Myocyte (in vitro differentiated cells): Measurements from ENCODE around the gene NUDCD3. TPM values are rescaled to one million over a fixed set of nuclear protein-coding genes. Genes with fewer than 3 reads are reported as not detected.
"Not testable (repeated sequence)": the region's sequence is repeated elsewhere in the genome, so short reads cannot be mapped to it uniquely, and the experiment has no call there.

Experiments
- DNase-seq: peaks from one replicate; pipeline ENCODE4 v3.0.0-alpha.2; 2012; ENCODE audit warnings: low read depth
- total RNA-seq: library from RNA; depleted of rRNA; stranded (reverse); fragments of >200 nt; gene quantifications from 2 replicates; pipeline ENCODE4 v1.2.3, GENCODE V29; 2014

The NUDCD3 gene
- total RNA-seq, 1 donor from 2014 or later, result 84.3 TPM

GRCh38 chr7:44518761-44519160 lies 28.3 kb upstream of the NUDCD3 start:
- DNase-seq, result no peak

DNA sequence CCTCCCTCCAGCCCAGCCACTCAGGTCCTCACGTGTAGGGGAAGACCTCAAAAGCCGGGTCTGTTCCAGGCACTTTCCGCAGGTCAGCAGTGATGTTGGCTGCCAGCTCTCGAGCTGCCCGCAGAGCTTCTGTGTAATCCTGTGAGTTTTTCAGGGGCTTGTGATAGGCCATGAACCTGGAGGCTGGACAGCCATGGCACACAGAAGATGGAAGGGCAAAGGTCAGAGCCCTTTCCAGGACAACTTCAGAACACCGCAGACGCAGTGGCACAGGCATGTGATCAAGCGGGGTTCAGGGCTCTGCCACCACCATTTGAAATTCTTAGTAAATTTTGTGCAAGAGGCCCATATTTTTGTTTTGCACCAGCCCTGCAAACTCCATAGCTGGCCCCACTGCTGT lies 26.7 kb upstream of the NUDCD3 start:
- DNase-seq, result no peak

DNA sequence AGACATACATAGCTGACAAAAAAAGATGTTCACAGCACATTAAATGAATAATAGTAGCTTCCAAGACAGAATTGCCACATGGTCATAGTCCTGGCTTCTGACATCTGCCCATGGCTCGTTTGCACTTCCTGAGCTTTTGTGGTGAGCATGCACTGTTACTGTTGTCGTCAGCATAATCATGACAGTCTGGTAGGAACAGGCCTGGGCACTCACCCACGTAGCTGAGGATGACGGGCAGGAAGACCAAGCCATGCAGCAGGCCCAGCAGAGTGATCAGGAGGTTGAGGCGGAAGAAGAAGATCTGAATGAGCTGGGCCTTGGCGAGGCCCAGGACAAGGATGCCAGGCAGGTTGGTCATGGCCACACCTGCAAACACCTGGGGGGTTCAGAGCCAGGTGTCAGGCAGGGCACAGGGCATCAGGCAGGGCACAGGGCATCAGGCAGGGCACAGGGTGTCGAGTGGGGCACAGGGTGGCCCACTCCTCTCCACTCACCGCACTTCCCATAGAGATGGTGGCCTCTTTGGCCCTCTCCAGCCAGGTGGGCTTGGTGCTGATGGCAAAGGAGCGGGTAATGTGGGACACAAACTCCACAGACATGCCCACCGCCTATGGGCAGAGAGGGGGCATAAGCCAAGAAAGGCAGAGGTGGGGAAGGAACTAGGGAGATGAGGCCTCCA lies 25.3 kb upstream of the NUDCD3 start:
- no peak for DNase-seq

DNA sequence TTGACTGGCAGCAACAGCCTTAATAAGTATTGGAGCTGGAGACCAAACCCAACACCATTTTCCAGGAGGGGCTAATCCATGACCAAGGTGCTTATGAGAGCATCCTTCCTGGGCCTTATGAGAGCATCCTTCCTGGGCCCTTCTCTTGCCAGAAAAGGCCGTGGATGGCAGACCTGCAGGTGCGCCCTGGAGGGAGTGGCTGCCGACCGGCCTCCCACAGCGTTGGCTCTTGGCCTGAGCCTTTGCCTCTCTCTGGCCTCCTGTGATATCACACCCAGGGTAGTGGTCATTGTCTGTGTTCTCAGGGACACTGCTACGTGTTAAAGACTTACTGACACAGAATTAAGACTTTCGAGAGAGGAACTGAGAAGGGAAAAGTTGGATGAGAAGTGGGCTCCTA lies 22.3 kb upstream of the NUDCD3 start:
- no peak for DNase-seq

GRCh38 chr7:44511863-44512468 lies 21.5 kb upstream of the NUDCD3 start:
- DNase-seq, result no peak

DNA sequence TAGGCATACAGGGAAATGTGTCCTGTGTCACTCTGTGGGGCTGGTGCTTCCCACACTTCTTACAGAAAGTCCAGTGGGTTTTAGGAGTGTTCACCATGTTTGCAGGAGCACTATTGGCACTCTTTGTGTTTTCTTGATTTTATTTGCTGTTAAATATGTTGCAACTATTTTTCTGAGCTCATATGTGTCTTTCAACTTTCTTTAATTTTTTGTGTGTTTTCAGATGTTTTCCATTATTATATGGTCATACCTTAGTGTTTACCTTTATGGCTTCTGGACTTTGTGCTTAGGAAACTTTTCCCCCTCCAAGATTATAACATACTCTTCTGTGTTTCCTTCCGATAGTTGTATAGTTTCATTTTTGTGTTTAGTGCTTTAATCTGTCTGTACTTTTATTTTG lies 20.8 kb upstream of the NUDCD3 start:
- DNase-seq, result no peak

DNA sequence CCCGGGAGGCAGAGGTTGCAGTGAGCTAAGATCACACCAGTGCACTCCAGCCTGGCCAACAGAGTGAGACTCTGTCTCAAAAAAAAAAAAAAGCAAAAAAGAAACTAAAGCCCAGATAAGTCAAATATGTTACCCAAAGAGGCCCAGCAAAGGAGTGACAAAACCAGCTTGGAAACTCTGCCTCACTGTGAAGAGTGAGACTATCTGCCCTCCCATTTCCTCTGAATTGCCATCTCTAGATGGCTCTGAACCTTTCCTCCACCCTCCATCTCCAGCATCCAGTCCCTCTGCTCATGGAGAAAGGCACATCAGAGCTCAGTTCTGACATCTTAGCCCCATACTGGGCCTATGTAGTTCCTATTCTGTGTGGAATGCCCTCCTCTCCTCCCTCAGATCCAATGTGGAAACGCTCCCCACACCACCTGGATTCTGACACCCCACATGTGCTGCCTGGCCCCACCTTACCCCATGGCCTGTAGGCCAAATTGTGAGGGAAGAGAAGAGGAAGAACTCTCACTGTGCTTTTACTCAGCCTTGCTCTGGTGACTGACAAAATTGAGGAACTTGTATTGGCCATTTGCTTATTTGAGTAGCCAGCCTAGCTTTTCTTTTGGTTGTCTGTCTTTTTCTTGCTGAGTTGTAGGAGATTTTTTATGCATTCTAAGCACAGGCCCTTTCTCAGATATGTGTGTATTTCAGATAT lies 18.0 kb upstream of the NUDCD3 start:
- no peak for DNase-seq

DNA sequence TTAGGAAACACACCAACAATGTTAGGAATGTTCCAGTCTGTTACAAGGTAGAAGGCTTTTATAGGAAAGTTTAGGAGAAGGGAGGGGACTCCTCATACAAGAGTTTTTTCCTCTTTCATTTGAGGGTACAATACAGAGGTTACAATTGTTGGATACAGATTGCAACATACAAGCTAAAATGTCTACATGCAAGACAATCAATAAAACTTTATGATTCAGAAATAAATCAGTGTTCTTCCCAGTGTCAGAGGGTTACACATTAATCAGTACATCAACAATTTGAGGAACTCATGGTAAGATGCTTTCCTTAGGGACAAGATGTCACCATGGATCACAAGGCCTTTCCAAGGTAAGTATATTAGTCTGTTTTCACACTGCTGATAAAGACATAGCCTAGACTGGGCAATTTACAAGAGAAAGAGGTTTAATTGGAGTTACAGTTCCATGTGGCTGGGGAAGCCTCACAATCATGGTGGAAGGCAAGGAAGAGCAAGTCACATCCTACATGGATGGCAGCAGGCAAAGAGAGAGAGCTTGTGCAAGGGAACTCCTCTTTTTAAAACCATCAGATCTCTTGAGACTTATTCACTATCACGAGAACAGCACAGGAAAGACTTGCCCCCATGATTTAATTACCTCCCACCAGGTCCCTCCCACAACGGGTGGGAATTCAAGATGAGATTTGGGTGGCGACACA lies 16.3 kb upstream of the NUDCD3 start:
- DNase-seq, result not testable (repeated sequence)

DNA sequence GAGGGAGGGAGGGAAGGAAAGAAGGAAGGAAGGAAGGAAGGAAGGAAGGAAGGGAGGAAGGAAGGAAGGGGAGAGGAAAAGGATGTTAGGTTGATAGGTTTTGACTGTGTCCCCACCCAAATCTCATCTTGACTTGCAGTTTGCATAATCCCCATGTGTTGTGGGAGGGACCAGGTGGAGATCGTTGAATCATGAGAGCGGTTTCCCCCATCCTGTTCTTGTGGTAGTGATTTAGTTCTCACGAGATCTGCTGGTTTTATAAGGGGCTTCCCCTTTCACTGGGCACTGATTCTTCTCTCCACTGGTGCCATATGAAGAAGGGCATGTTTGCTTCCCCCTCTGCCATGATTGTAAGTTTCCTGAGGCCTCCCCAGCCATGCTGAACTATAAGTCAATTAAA lies 15.1 kb upstream of the NUDCD3 start:
- peak; percentile 20 for DNase-seq

DNA sequence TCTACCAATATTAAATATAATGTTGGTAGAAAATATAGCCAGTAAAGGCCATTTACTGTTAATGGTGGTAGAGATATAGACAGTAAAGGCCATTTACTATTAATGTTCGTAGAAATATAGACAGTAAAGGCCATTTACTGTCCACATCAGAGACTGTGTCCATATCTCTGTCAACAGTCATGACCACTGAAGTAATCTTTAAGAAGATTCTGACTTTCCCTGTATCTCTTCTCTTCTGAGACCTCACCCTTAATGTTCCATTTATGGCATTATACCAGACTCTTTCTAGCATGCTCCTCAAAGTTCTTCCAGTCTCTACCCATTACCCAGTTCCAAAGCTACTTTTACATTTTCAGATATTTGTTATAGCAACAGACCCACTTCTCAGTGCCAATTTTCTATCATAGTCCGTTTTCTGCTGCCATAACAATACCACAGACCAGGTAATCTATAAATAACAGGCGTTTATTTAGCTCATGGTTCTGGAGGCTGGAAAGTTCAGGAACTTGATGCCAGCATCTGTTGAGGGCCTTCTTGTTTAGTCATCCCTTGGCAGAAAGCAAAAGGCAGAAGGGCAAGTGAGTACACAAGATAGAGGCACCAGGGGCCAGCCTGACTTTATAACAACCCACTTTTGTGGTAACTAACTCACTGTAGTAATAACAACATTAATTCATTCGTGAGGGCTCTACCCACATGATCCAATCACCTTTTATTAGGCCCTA lies 7.9 kb upstream of the NUDCD3 start:
- DNase-seq, result peak; percentile 85

- no peak for DNase-seq
Observed at GRCh38 chr7:44497155-44498027, 6.9 kb upstream of the NUDCD3 start.

DNA sequence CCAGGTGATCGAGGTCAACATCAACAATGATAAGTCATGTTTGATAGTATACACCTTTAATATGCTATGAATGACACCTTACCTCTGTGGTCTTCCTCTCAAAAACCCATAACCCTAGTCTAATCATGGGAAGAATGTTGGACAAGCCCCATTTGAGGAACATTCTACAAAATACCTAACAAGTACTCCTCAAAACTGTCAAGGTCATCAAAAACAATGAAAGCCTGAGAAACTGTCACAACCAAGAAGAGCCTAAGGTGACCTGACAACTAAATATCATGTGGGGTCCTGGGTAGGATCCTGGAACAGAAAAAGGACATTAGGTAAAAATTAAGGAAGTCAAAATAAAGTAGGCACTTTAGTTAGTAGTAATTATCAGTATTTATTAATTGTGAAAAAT lies 5.9 kb upstream of the NUDCD3 start:
- no peak for DNase-seq

DNA sequence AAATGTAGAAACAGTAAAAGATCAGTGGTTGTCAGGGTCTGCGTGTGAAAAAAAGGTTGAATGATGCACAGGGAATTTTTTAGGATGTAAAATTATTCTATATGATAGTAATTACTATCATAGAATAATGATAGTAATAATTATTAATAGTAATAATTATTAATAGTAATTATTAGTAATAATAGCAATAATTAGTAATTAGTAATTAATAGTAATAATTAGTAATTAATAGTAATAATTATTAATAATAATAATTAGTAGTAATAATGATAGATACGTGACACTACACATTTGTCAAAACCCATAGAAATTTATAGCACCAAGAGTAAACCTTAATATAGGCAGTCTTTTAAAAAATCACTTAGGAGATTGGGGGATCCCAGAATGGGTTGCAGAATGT lies 4.5 kb upstream of the NUDCD3 start:
- no peak for DNase-seq

GRCh38 chr7:44491229-44491628 lies 771 bp upstream of the NUDCD3 start:
- DNase-seq, result no peak

DNA sequence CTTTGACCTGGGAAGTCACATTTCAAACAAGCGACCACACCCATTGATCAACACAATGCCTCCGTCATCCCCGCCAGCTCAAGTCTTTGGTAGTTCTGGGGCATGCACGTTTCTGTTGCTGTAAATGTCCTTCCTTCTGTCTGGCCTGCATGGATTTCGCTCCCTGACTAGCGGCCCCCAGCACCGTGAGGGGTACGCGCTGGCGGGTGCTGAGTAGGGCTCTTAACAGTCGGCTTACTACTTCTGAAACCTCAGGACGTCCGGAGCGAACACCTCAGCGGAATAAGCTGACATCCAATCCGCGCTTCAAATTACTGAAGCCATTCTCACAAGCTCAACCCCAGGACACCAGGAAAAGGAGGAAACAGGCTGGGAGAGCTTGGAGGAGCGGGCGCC lies 505 bp downstream of the NUDCD3 start:
- DNase-seq, result no peak

- no peak for DNase-seq
Observed at GRCh38 chr7:44488955-44489354, 1.5 kb downstream of the NUDCD3 start.

- DNase-seq, result no peak
Observed at GRCh38 chr7:44486693-44487092, 3.8 kb downstream of the NUDCD3 start.

- DNase-seq, result no peak
Observed at GRCh38 chr7:44486001-44486400, 4.5 kb downstream of the NUDCD3 start.

DNA sequence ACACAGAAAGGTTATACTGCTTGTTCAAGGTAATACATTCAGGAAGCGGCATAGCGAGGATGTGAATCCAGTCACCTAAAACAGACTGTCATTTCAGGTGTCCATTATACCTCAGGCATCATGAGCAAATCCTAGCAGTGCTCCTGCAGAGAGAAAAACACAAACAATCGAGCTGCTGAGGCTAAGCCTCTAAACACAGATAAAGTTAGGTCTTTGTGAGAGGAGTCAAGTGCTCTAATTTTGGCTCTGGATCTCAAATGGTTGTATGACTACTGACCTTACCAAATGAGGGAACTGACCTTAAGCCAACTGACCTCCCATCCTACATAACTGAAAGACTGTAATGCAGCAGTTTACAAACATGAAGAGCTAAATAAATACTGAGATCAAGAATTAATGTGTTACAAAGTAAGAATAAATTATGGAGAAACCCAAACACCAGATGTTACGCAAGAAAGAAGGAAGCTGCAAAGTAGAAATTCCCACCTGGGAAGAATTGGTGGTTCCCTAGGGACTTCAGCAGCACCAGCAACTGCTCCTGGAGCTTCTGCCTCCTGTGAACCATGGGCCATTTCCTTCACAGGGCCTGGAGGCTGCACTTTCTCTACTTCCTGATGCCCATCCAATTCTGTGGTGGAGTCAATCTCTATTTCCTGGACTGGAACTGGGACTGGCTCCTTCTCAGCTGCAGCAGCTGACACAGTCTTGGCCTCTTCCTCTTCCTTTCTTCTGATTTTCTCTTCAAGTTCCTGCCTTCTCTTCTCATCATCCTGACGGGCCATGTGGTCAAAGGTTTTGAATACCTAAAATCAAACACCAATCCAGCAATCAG lies 5.8 kb downstream of the NUDCD3 start:
- no peak for DNase-seq
